ENCODE measurements around the gene FMNL2. TPM values are rescaled to one million over a fixed set of nuclear protein-coding genes. Genes with fewer than 3 reads are reported as not detected.
A peak's percentile ranks its signal among the peaks of the same experiment; 100 is the strongest.

The FMNL2 gene
- polyA plus RNA-seq, 1 donor from 2014 or later = 86.5 TPM

- Histone ChIP-seq H3K27ac (ENCODE audit: low read length) (no peak overlapping the region), H3F3A (ENCODE audit: insufficient read depth, low read length, poor library complexity, severe bottlenecking) (no peaks in the 10 kb centered on the region), H4K20me1 (ENCODE audit: insufficient read depth) (no peaks in the 10 kb centered on the region), H3K4me3 (ENCODE audit: low read length) (no peak overlapping the region), H3K9me3 (ENCODE audit: low read length) (no peaks in the 10 kb centered on the region), H3K79me2 (replicated peaks; ENCODE audit: insufficient read depth, low read length) (no peaks in the 10 kb centered on the region), H3K9me2 (ENCODE audit: insufficient read depth, low read length) (no peaks in the 10 kb centered on the region), H2AFZ (ENCODE audit: low read depth, low read length) (no peak overlapping the region), H3K36me3 (ENCODE audit: insufficient read depth, low read length) (no peaks in the 10 kb centered on the region), H3K4me2 (ENCODE audit: low read length) (no peak overlapping the region), H3K27me3 (ENCODE audit: insufficient read depth, low read depth, low read length) (no peaks in the 10 kb centered on the region), H3K9ac (ENCODE audit: low read length) (no peak overlapping the region)
- no peak for TF ChIP-seq EP300 (conservative IDR thresholded peaks at IDR 0.05; ENCODE audit: poor library complexity, severe bottlenecking)
- TF ChIP-seq TAF1 (IDR thresholded peaks at IDR 0.05; ENCODE audit: low read depth) = no peak
- no peak for TF ChIP-seq CTCF (IDR thresholded peaks at IDR 0.05; ENCODE audit: poor library complexity, severe bottlenecking)
- TF ChIP-seq MXI1 (conservative IDR thresholded peaks at IDR 0.05; ENCODE audit: poor library complexity, severe bottlenecking) = no peak
- TF ChIP-seq EZH2 (IDR thresholded peaks at IDR 0.05; ENCODE audit: borderline replicate concordance, insufficient read depth, low read length, poor library complexity, severe bottlenecking) = no peak
- no peak for TF ChIP-seq REST (IDR thresholded peaks at IDR 0.05; ENCODE audit: borderline replicate concordance)
- no peak for TF ChIP-seq RAD21 (conservative IDR thresholded peaks at IDR 0.05)
- no peak for TF ChIP-seq SMC3 (conservative IDR thresholded peaks at IDR 0.05; ENCODE audit: poor library complexity)
- no peak for TF ChIP-seq POLR2AphosphoS5 (IDR thresholded peaks at IDR 0.05)
Measured at GRCh38 chr2:152330235-152330866, 4.6 kb upstream of the FMNL2 start.

- Histone ChIP-seq H4K20me1 (ENCODE audit: insufficient read depth) (no peaks in the 10 kb centered on the region), H3K9me3 (ENCODE audit: low read length) (no peaks in the 10 kb centered on the region), H3K9me2 (ENCODE audit: insufficient read depth, low read length) (no peaks in the 10 kb centered on the region), H3K36me3 (ENCODE audit: insufficient read depth, low read length) (no peaks in the 10 kb centered on the region), H3K27me3 (ENCODE audit: insufficient read depth, low read depth, low read length) (no peaks in the 10 kb centered on the region), H3K9ac (ENCODE audit: low read length) (peak overlapping the region; percentile 79), H3K27ac (ENCODE audit: low read length) (peak overlapping the region; percentile 72), H3K4me3 (ENCODE audit: low read length) (peak overlapping the region; percentile 89), H3K79me2 (replicated peaks; ENCODE audit: insufficient read depth, low read length) (peaks cover 42% of the 10 kb centered on the region), H3F3A (ENCODE audit: insufficient read depth, low read length, poor library complexity, severe bottlenecking) (no peaks in the 10 kb centered on the region), H2AFZ (ENCODE audit: low read depth, low read length) (peak overlapping the region; percentile 37), H3K4me2 (ENCODE audit: low read length) (peak overlapping the region; percentile 17)
- TF ChIP-seq POLR2AphosphoS5 (IDR thresholded peaks at IDR 0.05) (no peak), SMC3 (conservative IDR thresholded peaks at IDR 0.05; ENCODE audit: poor library complexity) (no peak), MXI1 (conservative IDR thresholded peaks at IDR 0.05; ENCODE audit: poor library complexity, severe bottlenecking) (no peak), TAF1 (IDR thresholded peaks at IDR 0.05; ENCODE audit: low read depth) (no peak), RAD21 (conservative IDR thresholded peaks at IDR 0.05) (no peak), EP300 (conservative IDR thresholded peaks at IDR 0.05; ENCODE audit: poor library complexity, severe bottlenecking) (no peak), REST (IDR thresholded peaks at IDR 0.05; ENCODE audit: borderline replicate concordance) (no peak), EZH2 (IDR thresholded peaks at IDR 0.05; ENCODE audit: borderline replicate concordance, insufficient read depth, low read length, poor library complexity, severe bottlenecking) (no peak), CTCF (IDR thresholded peaks at IDR 0.05; ENCODE audit: poor library complexity, severe bottlenecking) (no peak)
Measured at GRCh38 chr2:152334701-152335015, 316 bp upstream of the FMNL2 start.
